IMR-90 (cell line): ENCODE results near the gene ITPK1. TPM values are rescaled to one million over a fixed set of nuclear protein-coding genes. Genes with fewer than 3 reads are reported as not detected.

ENCODE experiments used
- ATAC-seq: fragments of 200-7000 bp; cut with Tn5 transposase; 2 replicates; pipeline ENCODE4 v1.9.1; 2020; ENCODE audit warnings: low read depth, mild to moderate bottlenecking, moderate library complexity
- BruUV-seq: library from RNA; stranded (reverse); fragments of 400-500 nt; replicated peaks from 2 replicates; lab custom pipeline; 2021; lab: Mats Ljungman, UMichigan
- CTCF ChIA-PET: fragments of 300-600 bp; formaldehyde crosslinking; extraction: SDS; loops from one replicate; lab custom pipeline; 2021; ENCODE audit warnings: antibody characterized with exemption; lab: Yijun Ruan, JAX
- POLR2A ChIA-PET: fragments of 300-600 bp; sonication (Branson Sonifier 250); formaldehyde crosslinking; loops from one replicate; lab custom pipeline; 2022; ENCODE audit warnings: antibody characterized with exemption; ENCODE audit not compliant: unreplicated experiment; lab: Charles Lee
- DNase-seq: peaks from one replicate; pipeline ENCODE4 v3.0.0; 2013
- H2AFZ ChIP-seq: replicated peaks from 2 replicates; pipeline ENCODE3; 2013; ENCODE audit warnings: low read length, mild to moderate bottlenecking; ENCODE audit not compliant: poor library complexity
- H2AK5ac ChIP-seq: 2 replicates; pipeline ENCODE4 v1.6.1; 2013; ENCODE audit warnings: low read depth, low read length, inconsistent platforms
- H2AK9ac ChIP-seq: replicated peaks from 2 replicates; pipeline ENCODE3; 2013; ENCODE audit warnings: mild to moderate bottlenecking, low read depth, low read length, moderate library complexity; ENCODE audit not compliant: poor library complexity
- H2BK120ac ChIP-seq: 2 replicates; pipeline ENCODE4 v1.6.1; 2013; ENCODE audit warnings: low read depth, low read length, inconsistent platforms
- H2BK15ac ChIP-seq: 3 replicates; pipeline ENCODE4 v1.6.1; 2013; ENCODE audit warnings: low read depth, low read length, inconsistent platforms
- H2BK20ac ChIP-seq: 2 replicates; pipeline ENCODE4 v1.6.1; 2013; ENCODE audit warnings: low read depth, mild to moderate bottlenecking, inconsistent platforms, low read length, moderate library complexity
- H2BK5ac ChIP-seq: 2 replicates; pipeline ENCODE4 v1.6.1; 2013; ENCODE audit warnings: mild to moderate bottlenecking, low read depth, low read length, inconsistent platforms; ENCODE audit not compliant: poor library complexity, severe bottlenecking
- H3K14ac ChIP-seq: replicated peaks from 2 replicates; pipeline ENCODE4 v1.6.1; 2013; ENCODE audit warnings: low read depth, low read length, inconsistent platforms
- H3K18ac ChIP-seq: 2 replicates; pipeline ENCODE4 v1.6.1; 2013; ENCODE audit warnings: low read depth, low read length, control low read depth
- H3K23ac ChIP-seq: 2 replicates; pipeline ENCODE4 v1.6.1; 2013; ENCODE audit warnings: low read depth, low read length, inconsistent platforms
- H3K27ac ChIP-seq: 2 replicates; pipeline ENCODE4 v1.5.1; 2013; ENCODE audit warnings: mild to moderate bottlenecking, control low read depth, low read length; ENCODE audit not compliant: insufficient read depth
- H3K27me3 ChIP-seq: 2 replicates; pipeline ENCODE4 v1.6.1; 2013; ENCODE audit warnings: low read length; ENCODE audit not compliant: control insufficient read depth, insufficient read depth
- H3K36me3 ChIP-seq: 2 replicates; pipeline ENCODE4 v1.6.1; 2013; ENCODE audit warnings: low read length, mixed read lengths; ENCODE audit not compliant: control insufficient read depth, insufficient read depth
- H3K4ac ChIP-seq: 2 replicates; pipeline ENCODE4 v1.6.1; 2013; ENCODE audit warnings: low read depth, low read length, inconsistent platforms
- H3K4me1 ChIP-seq: 2 replicates; pipeline ENCODE4 v1.6.1; 2013; ENCODE audit warnings: low read length, mixed read lengths; ENCODE audit not compliant: control insufficient read depth, insufficient read depth
- H3K4me2 ChIP-seq: 2 replicates; pipeline ENCODE4 v1.6.1; 2013; ENCODE audit warnings: low read depth, mild to moderate bottlenecking, control low read depth, low read length, moderate library complexity
- H3K4me3 ChIP-seq: 2 replicates; pipeline ENCODE4 v1.5.1; 2013; ENCODE audit warnings: low read depth, mild to moderate bottlenecking, control low read depth, low read length, moderate library complexity; ENCODE audit not compliant: insufficient read depth
- H3K56ac ChIP-seq: 2 replicates; pipeline ENCODE4 v1.6.1; 2013; ENCODE audit warnings: low read length, inconsistent platforms; ENCODE audit not compliant: insufficient read depth; ENCODE audit errors: extremely low read depth
- H3K79me1 ChIP-seq, 2 experiments: 2 replicates each; pipeline ENCODE4 v1.6.1; 2013; ENCODE audit warnings: low read length in 2 of 2, inconsistent platforms in 1 of 2, low read depth in 1 of 2
- H3K9ac ChIP-seq: 2 replicates; pipeline ENCODE4 v1.6.1; 2013; ENCODE audit warnings: low read depth, low read length, control low read depth
- H3K9me1 ChIP-seq: 2 replicates; pipeline ENCODE4 v1.6.1; 2013; ENCODE audit warnings: low read length, inconsistent platforms; ENCODE audit not compliant: insufficient read depth
- H3K9me3 ChIP-seq: 2 replicates; pipeline ENCODE4 v1.6.1; 2013; ENCODE audit warnings: low read length; ENCODE audit not compliant: control insufficient read depth, insufficient read depth
- H4K20me1 ChIP-seq: 2 replicates; pipeline ENCODE4 v1.6.1; 2013; ENCODE audit warnings: low read length, inconsistent platforms; ENCODE audit not compliant: insufficient read depth
- H4K5ac ChIP-seq: 2 replicates; pipeline ENCODE4 v1.6.1; 2013; ENCODE audit warnings: mild to moderate bottlenecking, low read depth, low read length, control low read depth
- H4K8ac ChIP-seq, 2 experiments: 2 replicates each; pipeline ENCODE4 v1.6.1; 2013; ENCODE audit warnings: low read depth in 2 of 2, low read length in 2 of 2, control low read depth in 1 of 2, inconsistent platforms in 1 of 2
- H4K91ac ChIP-seq: 2 replicates; pipeline ENCODE4 v1.6.1; 2013; ENCODE audit warnings: low read depth, low read length, inconsistent platforms; ENCODE audit not compliant: insufficient read depth
- BHLHE40 ChIP-seq: fragments of 150-350 bp; IDR thresholded peaks from 2 replicates; pipeline ENCODE4 v1.6.1; 2016; ENCODE audit warnings: mild to moderate bottlenecking, low read depth, low read length
- CEBPB ChIP-seq: IDR thresholded peaks from 2 replicates; pipeline ENCODE4 v1.6.1; 2012; ENCODE audit warnings: low read depth, low read length, improper control_type of control experiment
- FOS ChIP-seq: fragments of 150-350 bp; IDR thresholded peaks from 2 replicates; pipeline ENCODE4 v1.6.1; 2016; ENCODE audit warnings: low read depth, low read length
- MAFK ChIP-seq: IDR thresholded peaks from 2 replicates; pipeline ENCODE4 v1.6.1; 2012; ENCODE audit warnings: low read depth, low read length, improper control_type of control experiment
- MAZ ChIP-seq: IDR thresholded peaks from 2 replicates; pipeline ENCODE4 v1.6.1; 2012; ENCODE audit warnings: low read depth, mild to moderate bottlenecking, low read length, improper control_type of control experiment, moderate library complexity, borderline replicate concordance
- NFE2L2 ChIP-seq: fragments of 150-350 bp; IDR thresholded peaks from 2 replicates; pipeline ENCODE4 v1.6.1; 2016; ENCODE audit warnings: low read depth, mild to moderate bottlenecking, low read length
- POLR2A ChIP-seq: IDR thresholded peaks from 2 replicates; pipeline ENCODE4 v1.6.1; 2012; ENCODE audit warnings: mild to moderate bottlenecking, low read depth, low read length
- RAD21 ChIP-seq: IDR thresholded peaks from 2 replicates; pipeline ENCODE4 v1.6.1; 2012; ENCODE audit warnings: low read length, improper control_type of control experiment
- RCOR1 ChIP-seq: IDR thresholded peaks from 2 replicates; pipeline ENCODE4 v1.6.1; 2012; ENCODE audit warnings: mild to moderate bottlenecking, low read length, improper control_type of control experiment; ENCODE audit not compliant: insufficient replicate concordance
- RFX5 ChIP-seq: IDR thresholded peaks from 2 replicates; pipeline ENCODE4 v1.8.0; 2012; ENCODE audit warnings: low read depth, mild to moderate bottlenecking, low read length, moderate library complexity
- SMC3 ChIP-seq: fragments of 150-350 bp; IDR thresholded peaks from 2 replicates; pipeline ENCODE4 v1.6.1; 2016; ENCODE audit warnings: low read depth, mild to moderate bottlenecking, antibody characterized with exemption, low read length, moderate library complexity
- WGBS, 2 experiments: methylation state at CpG; one replicate each; pipeline versions ENCODE4 v1.1.5 to v1.1.7; 2013; ENCODE audit warnings: missing lambda C conversion rate in 2 of 2; ENCODE audit not compliant: insufficient read length in 1 of 2; ENCODE audit errors: extremely low coverage in 2 of 2; 5-methylcytosine and 5-hydroxymethylcytosine counted together
- dilution Hi-C: fragments of 300-500 bp; cut with HindIII; formaldehyde crosslinking; loops from one replicate; pipeline ENCODE4 v1.14.3; 2018; ENCODE audit warnings: low sequenced_read_pairs; ENCODE audit not compliant: unreplicated experiment
- in situ Hi-C: fragments of 300-500 bp; cut with MboI; formaldehyde crosslinking; loops from 3 replicates; pipeline ENCODE4 v1.14.3; 2019; ENCODE audit warnings: low sequenced_read_pairs, inconsistent platforms, mixed read lengths
- intact Hi-C: fragments of 100-400 bp; cut with micrococcal nuclease; formaldehyde crosslinking; loops from 2 replicates; pipeline ENCODE4 v1.10.0; 2022
- polyA plus RNA-seq, 3 experiments: library from polyadenylated mRNA; depleted of rRNA; stranded (reverse); fragments of >200 nt; gene quantifications; 2 replicates each; pipeline ENCODE4 v1.2.3, GENCODE V29; 2012; ENCODE audit warnings: low replicate concordance in 1 of 3
- total RNA-seq: library from RNA; depleted of rRNA; stranded (reverse); fragments of >200 nt; gene quantifications from 2 replicates; pipeline ENCODE4 v1.2.3, GENCODE V29; 2012
- TF ChIP-seq, protein P1 (sequence below): fragments of 150-350 bp; IDR thresholded peaks from 2 replicates; pipeline ENCODE4 v1.6.1; 2017; ENCODE audit warnings: mild to moderate bottlenecking, antibody characterized with exemption, low read length, low read depth
- TF ChIP-seq, protein P2 (sequence below): fragments of 150-350 bp; IDR thresholded peaks from 2 replicates; pipeline ENCODE4 v1.6.1; 2016; ENCODE audit warnings: low read depth, mild to moderate bottlenecking, low read length, moderate library complexity, borderline replicate concordance
- TF ChIP-seq, protein P3 (sequence below): conservative IDR thresholded peaks from 2 replicates; pipeline ENCODE4 v1.5.1; 2012; ENCODE audit warnings: mild to moderate bottlenecking, low read depth, low read length, improper control_type of control experiment

The ITPK1 gene
- total and polyA plus RNA-seq, 2 of the 4 experiments (the other 2 are of a cell fraction), result 21.7 to 26.9 TPM

DNA sequence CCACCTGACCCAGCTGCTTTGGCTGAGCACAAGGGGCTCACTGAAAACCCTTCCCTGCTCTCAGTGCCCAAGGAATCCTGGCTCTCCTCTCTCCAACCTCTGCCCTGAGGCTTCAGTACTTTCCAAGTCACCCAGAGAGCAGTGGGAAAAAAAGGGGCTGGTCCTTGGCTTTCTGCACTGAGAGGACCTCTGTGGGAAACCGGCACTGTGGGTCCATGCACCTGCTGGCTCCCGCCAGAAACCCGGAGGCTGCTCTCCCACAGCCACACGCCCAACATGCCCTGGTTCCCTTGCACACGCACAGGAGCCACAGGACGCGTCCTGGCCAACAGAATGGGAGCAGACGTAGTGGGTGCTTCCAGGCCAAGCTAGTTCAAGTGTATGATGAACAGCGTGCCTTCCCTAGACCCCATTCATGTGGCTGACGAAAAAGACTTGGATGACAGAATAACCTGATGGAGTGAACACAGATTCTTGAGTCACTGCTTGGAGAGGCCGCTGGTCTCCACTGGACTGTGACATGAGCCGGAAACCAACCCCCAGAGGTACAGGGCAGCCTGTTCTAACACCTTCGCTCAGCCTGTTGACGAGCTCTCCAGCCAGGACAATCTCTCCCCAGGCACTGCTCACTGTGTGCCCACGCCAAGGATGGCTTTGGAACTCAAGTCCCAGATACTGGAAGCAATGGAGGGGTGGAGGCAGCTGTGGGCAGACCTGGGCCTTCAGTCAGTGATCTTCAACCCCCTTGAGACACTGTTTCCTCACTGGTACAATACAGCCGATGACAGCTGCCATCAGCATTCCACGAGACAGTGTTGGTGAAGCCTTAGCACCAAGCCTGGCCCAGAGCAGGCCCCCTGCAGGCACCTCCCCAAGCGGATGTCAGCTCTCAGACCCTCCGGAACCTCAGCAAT is 87.7 kb downstream of the ITPK1 start:
- Histone ChIP-seq H4K20me1 (no peaks in the 10 kb centered on the region), H4K8ac (no peak overlapping the region), H3K27ac (no peak overlapping the region), H2AK5ac (no peak overlapping the region), H3K4me3 (no peak overlapping the region), H2BK5ac (no peak overlapping the region), H4K5ac (no peak overlapping the region), H2BK20ac (no peak overlapping the region), H3K4me1 (peaks cover 11% of the 10 kb centered on the region), H3K79me1 (no peaks in the 10 kb centered on the region; a peak in 1 of 4 replicates), H3K4me2 (no peak overlapping the region), H2AFZ (no peak overlapping the region), H3K14ac (no peak overlapping the region), H4K91ac (no peak overlapping the region), H3K9ac (no peak overlapping the region), H3K27me3 (peaks cover 3% of the 10 kb centered on the region; the same call in 1 of the 2 replicates), H2BK15ac (no peak overlapping the region), H2BK120ac (no peak overlapping the region), H3K9me1 (peaks cover 5% of the 10 kb centered on the region; the same call in 1 of the 2 replicates), H3K9me3 (no peaks in the 10 kb centered on the region), H3K23ac (no peak overlapping the region), H3K4ac (no peak overlapping the region), H3K36me3 (no peaks in the 10 kb centered on the region), H2AK9ac (no peak overlapping the region), H3K56ac (no peak overlapping the region), H3K18ac (no peak overlapping the region)
- ChIA-PET CTCF (no interaction called here), POLR2A (no interaction called here)
- dilution Hi-C loops (no loop called here), intact Hi-C loops (no loop called here), in situ Hi-C loops (no loop called here)
- TF ChIP-seq FOS, result no peak
- TF ChIP-seq POLR2A, result no peak
- TF ChIP-seq CEBPB, result no peak
- TF ChIP-seq RCOR1, result no peak
- no peak for TF ChIP-seq MAZ
- TF ChIP-seq NFE2L2, result no peak
- TF ChIP-seq, protein P1, sequence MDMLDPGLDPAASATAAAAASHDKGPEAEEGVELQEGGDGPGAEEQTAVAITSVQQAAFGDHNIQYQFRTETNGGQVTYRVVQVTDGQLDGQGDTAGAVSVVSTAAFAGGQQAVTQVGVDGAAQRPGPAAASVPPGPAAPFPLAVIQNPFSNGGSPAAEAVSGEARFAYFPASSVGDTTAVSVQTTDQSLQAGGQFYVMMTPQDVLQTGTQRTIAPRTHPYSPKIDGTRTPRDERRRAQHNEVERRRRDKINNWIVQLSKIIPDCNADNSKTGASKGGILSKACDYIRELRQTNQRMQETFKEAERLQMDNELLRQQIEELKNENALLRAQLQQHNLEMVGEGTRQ, result no peak
- TF ChIP-seq, protein P2, sequence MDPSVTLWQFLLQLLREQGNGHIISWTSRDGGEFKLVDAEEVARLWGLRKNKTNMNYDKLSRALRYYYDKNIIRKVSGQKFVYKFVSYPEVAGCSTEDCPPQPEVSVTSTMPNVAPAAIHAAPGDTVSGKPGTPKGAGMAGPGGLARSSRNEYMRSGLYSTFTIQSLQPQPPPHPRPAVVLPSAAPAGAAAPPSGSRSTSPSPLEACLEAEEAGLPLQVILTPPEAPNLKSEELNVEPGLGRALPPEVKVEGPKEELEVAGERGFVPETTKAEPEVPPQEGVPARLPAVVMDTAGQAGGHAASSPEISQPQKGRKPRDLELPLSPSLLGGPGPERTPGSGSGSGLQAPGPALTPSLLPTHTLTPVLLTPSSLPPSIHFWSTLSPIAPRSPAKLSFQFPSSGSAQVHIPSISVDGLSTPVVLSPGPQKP, result no peak
- no peak for TF ChIP-seq MAFK
- no peak for TF ChIP-seq SMC3
- TF ChIP-seq RAD21, result no peak
- TF ChIP-seq RFX5, result no peak
- no peak for TF ChIP-seq BHLHE40
- TF ChIP-seq, protein P3, sequence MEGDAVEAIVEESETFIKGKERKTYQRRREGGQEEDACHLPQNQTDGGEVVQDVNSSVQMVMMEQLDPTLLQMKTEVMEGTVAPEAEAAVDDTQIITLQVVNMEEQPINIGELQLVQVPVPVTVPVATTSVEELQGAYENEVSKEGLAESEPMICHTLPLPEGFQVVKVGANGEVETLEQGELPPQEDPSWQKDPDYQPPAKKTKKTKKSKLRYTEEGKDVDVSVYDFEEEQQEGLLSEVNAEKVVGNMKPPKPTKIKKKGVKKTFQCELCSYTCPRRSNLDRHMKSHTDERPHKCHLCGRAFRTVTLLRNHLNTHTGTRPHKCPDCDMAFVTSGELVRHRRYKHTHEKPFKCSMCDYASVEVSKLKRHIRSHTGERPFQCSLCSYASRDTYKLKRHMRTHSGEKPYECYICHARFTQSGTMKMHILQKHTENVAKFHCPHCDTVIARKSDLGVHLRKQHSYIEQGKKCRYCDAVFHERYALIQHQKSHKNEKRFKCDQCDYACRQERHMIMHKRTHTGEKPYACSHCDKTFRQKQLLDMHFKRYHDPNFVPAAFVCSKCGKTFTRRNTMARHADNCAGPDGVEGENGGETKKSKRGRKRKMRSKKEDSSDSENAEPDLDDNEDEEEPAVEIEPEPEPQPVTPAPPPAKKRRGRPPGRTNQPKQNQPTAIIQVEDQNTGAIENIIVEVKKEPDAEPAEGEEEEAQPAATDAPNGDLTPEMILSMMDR, result no peak
- 96% methylated on average over 10 of the region's 19 CpGs; no CpG with 5 or more reads in 1 of the 2 experiments for WGBS, 2 experiments
- no peak for DNase-seq
- BruUV-seq, result no TSS peak
- ATAC-seq, result no peak
